Endometrial microvascular endothelial cells (primary cell): Measurements from ENCODE around the gene SCOC. TPM values are rescaled to one million over a fixed set of nuclear protein-coding genes. Genes with fewer than 3 reads are reported as not detected.
"Not testable (repeated sequence)": the region's sequence is repeated elsewhere in the genome, so short reads cannot be mapped to it uniquely, and the experiment has no call there.

Experiments
- in situ Hi-C: cut with HindIII; loops from 2 replicates; pipeline ENCODE4 v1.10.0; 2017; ENCODE audit warnings: low sequenced_read_pairs, low pct_unique_long_range_greater_than_20kb; ENCODE audit errors: inconsistent ontology term
- total RNA-seq: library from RNA; depleted of rRNA; stranded (reverse); fragments of >200 nt; gene quantifications from one replicate; pipeline ENCODE4 v1.2.3, GENCODE V29; 2015; ENCODE audit errors: inconsistent ontology term

SCOC gene
- total RNA-seq, 1 donor from 2014 or later: 54.2 TPM

DNA sequence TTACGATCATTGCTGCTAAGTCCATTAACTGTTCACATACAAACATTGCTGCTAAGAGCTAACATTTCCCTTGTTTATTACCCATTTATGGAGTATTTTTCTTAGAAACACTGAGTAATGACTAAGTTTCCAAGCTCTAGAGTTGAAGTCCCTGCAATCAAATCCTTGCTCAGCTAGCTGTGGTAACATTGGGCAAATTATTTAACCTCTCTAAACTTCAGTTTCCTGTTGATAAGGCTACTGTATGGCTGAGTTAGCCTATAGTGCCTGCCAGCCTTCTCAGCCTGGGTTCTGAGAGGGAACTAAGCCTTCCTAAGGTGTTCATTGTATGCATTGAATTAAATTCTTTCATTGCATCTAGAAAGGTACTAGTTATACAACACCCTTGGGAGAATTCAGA, 15.2 kb upstream of the SCOC start:
- in situ Hi-C loops: loop anchor here (25.0 kb wide), 1 partner anchor 529 kb away; no protein-coding TSS in a partner anchor

DNA sequence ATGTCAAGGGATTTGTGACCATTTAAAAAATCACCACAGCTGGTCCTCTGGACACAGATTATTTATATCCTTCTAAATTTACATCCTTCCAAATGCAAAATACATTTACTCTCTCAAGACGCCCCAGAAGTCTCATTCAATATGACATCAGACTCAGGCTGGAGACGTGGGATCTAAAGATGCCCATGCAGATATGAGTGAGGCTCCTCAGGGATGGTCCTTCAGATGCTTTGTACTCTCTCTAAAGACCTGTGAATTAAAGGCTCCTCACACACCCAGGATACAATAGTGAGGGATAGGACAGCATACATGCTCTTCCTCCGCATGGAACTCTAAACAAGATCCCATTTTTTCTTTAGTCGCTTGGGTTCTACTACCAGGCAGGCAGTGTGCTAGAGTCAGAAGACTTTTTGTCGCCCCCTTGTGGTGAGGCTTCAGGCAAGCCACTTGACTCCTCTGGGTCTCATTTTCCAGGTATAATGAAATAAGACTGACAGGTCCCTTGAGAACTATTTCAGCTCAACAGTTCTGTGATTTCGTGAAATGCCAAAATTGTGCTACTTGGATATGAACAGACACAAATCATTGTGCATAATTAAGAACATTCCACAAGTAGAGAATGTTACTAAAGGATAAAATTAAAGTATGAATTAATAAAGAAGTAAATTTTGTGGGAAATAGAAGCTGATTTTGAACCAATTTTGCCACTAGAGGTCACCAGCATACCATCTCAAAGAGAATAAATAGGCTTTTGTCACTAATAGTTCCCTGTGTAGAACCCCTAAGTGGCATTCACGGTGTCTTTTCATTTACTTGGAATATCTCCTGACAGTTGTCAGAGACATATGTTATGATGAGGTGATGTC, 13.7 kb upstream of the SCOC start:
- in situ Hi-C loops: loop anchor here (25.0 kb wide), 1 partner anchor 528 kb away; no protein-coding TSS in a partner anchor

DNA sequence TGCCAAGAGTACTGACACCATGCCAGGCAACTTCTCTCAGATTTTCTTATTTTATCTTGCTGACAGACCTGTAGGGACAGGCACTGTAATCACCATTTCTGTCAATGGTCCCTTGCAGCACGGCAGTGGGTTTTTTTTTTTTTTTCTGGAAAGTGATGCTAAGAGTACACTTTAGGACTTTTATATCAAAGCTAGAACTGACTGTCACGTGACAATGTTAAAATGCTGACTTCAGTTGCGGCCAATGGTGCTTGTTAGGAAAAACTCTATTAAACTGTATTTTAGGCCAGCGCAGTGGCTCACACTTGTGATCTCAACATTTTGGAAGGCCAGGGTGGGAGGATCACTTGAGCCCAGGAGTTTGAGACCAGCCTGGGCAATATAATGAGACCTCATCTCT, 12.3 kb upstream of the SCOC start:
- in situ Hi-C loops: loop anchor here (25.0 kb wide), 1 partner anchor 526 kb away; no protein-coding TSS in a partner anchor

- in situ Hi-C loops: loop anchor here (25.0 kb wide), 1 partner anchor 524 kb away; no protein-coding TSS in a partner anchor
Observed at GRCh38 chr4:140363051-140363450, 10.4 kb upstream of the SCOC start.

- in situ Hi-C loops: loop anchor here (25.0 kb wide), 1 partner anchor 524 kb away; no protein-coding TSS in a partner anchor
Observed at GRCh38 chr4:140363558-140363957, 9.9 kb upstream of the SCOC start.

- in situ Hi-C loops: loop anchor here (25.0 kb wide), 1 partner anchor 520 kb away; no protein-coding TSS in a partner anchor
Observed at GRCh38 chr4:140367738-140368137, 5.7 kb upstream of the SCOC start.

- in situ Hi-C loops: loop anchor here (25.0 kb wide), 1 partner anchor 519 kb away; no protein-coding TSS in a partner anchor
Observed at GRCh38 chr4:140368686-140369085, 4.8 kb upstream of the SCOC start.

DNA sequence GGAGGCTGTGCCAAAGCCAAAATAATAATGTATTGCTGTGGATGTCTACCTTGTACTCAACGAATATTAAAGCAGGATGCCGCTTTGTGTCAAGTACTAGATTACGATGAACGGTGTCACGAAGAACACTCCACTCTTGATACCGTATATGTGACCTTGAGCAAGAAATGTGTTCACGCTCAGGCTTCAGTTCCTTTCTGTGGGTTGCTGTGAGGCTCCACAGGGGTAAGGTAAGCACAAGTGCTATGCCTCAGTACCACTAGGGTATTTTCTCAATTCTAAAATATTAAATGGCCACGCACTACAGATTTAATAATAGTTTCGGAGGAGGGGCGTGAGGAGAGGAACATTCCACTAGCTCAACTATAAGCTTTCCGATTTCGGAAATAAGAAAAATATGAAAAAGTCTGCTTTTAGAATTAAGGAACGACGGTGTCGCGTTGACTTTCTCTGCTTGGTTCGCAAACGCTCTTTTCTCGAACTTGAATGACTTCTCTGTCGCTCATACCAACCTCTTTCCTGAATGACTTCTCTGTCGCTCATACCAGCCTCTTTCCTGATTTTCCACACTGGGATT, 607 bp upstream of the SCOC start:
- in situ Hi-C loops: loop anchor here (25.0 kb wide), 1 partner anchor 514 kb away; no protein-coding TSS in a partner anchor

DNA sequence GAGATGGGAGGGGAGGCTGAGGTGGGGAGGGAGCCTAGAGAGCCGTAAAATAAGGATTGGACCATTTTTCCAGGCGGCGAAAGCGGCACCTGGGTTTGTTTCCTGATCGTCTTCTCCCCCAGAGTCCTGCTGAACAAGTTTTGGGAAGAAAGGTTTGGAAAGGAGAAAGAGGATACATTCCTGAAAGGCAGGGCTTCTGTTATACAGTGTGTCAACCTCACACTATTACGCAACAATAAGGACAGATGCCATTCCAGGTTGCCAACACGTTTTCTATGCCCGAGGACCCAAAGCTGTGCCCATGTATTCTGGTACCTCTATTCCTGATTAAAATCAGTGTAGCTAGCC, 658 bp downstream of the SCOC start:
- in situ Hi-C loops: loop anchor here (25.0 kb wide), 1 partner anchor 513 kb away; no protein-coding TSS in a partner anchor

GRCh38 chr4:140382732-140383131, 9.3 kb downstream of the SCOC start:
- in situ Hi-C loops: no loop called here

GRCh38 chr4:140388015-140388414, 14.6 kb downstream of the SCOC start:
- in situ Hi-C loops: no loop called here

- in situ Hi-C loops: no loop called here
Observed at GRCh38 chr4:140395668-140396067, 22.2 kb downstream of the SCOC start.

DNA sequence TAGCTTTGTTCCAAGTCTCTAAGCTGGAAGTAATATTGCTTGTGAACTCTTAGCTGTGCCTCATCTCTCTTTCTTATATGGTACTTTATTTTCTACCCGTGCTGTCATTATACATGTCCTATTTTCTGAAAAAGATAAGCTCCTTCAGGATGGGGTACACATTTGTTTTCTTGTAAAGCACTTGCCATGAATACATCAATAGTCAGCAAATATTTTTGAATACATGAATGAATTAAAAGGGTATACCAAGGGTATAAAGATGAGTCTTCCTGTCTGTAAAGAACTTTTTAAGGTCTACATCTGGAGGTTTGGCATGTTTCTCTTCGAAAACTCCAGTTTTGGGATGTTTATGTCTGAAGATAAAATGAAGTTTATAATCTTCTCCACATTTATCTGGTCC, 26.7 kb downstream of the SCOC start:
- in situ Hi-C loops: no loop called here

- in situ Hi-C loops: no loop called here
Observed at GRCh38 chr4:140406292-140406691, 32.8 kb downstream of the SCOC start.

DNA sequence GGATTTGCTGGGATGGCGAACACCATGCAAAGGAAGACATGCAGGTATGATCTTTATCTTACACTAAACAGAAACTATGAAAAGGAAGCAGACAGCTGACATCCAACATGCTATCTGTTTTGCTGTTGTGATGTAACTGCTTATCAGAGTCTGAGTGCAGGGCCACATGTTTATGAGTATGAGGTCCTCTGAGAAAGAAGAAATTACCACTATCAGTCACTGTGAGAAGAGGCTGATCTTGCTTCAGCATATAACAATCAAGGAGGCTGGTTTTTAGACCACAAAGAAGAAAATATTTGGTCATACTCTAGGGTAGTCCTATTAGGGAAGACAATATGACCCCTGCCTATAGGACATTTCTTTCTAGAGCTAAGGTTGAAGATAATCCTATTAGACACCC, 35.5 kb downstream of the SCOC start:
- in situ Hi-C loops: no loop called here

DNA sequence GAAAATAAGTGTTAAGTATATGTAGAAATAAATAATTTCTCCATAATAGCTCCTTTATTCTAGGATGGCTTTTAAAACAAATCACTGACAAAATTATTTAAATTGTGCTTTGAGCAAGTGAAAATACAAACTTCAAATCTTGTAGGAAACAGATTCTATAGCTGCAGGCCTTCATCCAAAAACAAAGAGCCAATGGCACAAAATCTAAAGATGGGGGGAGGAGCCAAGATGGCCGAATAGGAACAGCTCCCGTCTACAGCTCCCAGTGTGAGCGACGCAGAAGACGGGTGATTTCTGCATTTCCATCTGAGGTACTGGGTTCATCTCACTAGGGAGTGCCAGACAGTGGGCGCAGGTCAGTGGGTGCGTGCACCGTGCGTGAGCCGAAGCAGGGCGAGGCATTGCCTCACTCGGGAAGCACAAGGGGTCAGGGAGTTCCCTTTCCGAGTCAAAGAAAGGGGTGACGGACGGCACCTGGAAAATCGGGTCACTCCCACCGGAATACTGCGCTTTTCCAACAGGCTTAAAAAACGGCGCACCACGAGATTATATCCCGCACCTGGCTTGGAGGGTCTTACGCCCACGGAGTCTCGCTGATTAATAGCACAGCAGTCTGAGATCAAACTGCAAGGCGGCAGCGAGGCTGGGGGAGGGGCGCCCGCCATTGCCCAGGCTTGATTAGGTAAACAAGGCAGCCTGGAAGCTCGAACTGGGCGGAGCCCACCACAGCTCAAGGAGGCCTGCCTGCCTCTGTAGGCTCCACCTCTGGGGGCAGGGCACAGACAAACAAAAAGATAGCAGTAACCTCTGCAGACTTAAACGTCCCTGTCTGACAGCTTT, 39.9 kb downstream of the SCOC start:
- in situ Hi-C loops: not testable (repeated sequence)

DNA sequence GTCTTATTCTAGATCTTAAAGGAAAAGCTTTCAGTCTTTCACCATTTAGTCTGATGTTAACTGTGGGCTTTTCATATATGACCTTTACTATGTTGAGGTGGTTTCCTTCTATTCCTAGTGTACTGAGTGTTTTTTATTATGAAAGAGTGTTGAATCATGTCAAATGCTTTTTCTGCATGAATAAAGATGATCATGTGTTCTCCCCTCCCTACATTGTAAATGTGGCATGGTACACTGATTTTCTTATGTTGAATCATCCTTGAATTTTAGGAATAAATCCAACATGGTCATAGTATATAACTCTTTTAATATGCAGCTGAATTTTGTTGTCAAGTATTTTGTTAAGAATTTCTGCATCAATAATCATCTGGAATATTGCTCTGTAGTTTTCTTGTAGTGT, 49.7 kb downstream of the SCOC start:
- in situ Hi-C loops: no loop called here

GRCh38 chr4:140426610-140427105, 53.2 kb downstream of the SCOC start:
- in situ Hi-C loops: no loop called here
